Parathyroid adenoma (tissue), 2 donors: Measurements from ENCODE around the gene NDUFC2.
A peak's percentile ranks its signal among the peaks of the same experiment; 100 is the strongest.

ENCODE experiments used
- H2AFZ ChIP-seq: fragments of 300-600 bp; sonication (generic); one replicate; pipeline ENCODE4 v1.7.0; 2017; ENCODE audit warnings: antibody characterized with exemption, mild to moderate bottlenecking
- H3K27ac ChIP-seq: fragments of 300-600 bp; sonication (generic); one replicate; pipeline ENCODE4 v1.7.0; 2017
- H3K27me3 ChIP-seq: fragments of 300-600 bp; sonication (generic); one replicate; pipeline ENCODE4 v1.7.0; 2017; ENCODE audit warnings: low read length; ENCODE audit not compliant: control insufficient read depth, insufficient read depth
- H3K36me3 ChIP-seq: fragments of 300-600 bp; sonication (generic); one replicate; pipeline ENCODE4 v1.7.0; 2017; ENCODE audit warnings: low read length; ENCODE audit not compliant: control insufficient read depth, insufficient read depth
- H3K4me1 ChIP-seq: fragments of 300-600 bp; sonication (generic); one replicate; pipeline ENCODE4 v1.7.0; 2017; ENCODE audit warnings: control low read depth
- H3K4me2 ChIP-seq: fragments of 300-600 bp; sonication (generic); one replicate; pipeline ENCODE4 v1.7.0; 2017; ENCODE audit warnings: low read length
- H3K4me3 ChIP-seq: fragments of 300-600 bp; sonication (generic); one replicate; pipeline ENCODE4 v1.7.0; 2017; ENCODE audit warnings: low read depth, low read length
- H3K79me2 ChIP-seq: fragments of 300-600 bp; sonication (generic); one replicate; pipeline ENCODE4 v1.7.0; 2017; ENCODE audit warnings: control low read depth
- H3K9ac ChIP-seq: fragments of 300-600 bp; sonication (generic); one replicate; pipeline ENCODE4 v1.7.0; 2017; ENCODE audit warnings: mild to moderate bottlenecking
- H3K9me3 ChIP-seq: fragments of 300-600 bp; sonication (generic); one replicate; pipeline ENCODE4 v1.7.0; 2017; ENCODE audit warnings: low read length; ENCODE audit not compliant: control insufficient read depth
- TF ChIP-seq, protein P1 (sequence below): fragments of 300-600 bp; sonication (generic); IDR thresholded peaks from one replicate; pipeline ENCODE4 v1.7.0; 2017; ENCODE audit warnings: antibody characterized with exemption, mild to moderate bottlenecking
- donor health status: primary hyperparathyroidism.

The NDUFC2 gene

DNA sequence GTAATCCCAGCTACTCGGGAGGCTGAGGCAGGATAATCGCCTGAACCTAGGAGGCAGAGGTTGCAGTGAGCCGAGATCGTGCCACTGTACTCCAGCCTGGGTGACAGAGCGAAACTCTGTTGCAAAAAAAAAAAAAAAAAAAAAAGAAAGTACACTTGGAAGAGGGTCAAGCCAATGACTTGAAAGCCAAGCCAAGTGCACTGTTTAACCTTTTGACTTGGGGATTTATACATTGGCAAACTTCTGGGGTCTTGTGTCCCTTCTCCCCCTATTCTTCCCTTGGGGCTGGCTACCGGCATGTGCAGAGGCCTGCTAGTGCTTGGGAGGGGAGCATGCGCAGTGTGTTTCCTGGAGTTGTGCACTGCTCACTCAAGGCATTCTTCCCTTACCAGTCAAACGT is 30.3 kb downstream of the NDUFC2 start:
- no peaks in the 10 kb centered on the region for H3K79me2 ChIP-seq
- no peak overlapping the region for H3K4me3 ChIP-seq
- peak overlapping the region; percentile 72 for H2AFZ ChIP-seq
- H3K9me3 ChIP-seq = no peaks in the 10 kb centered on the region
- H3K36me3 ChIP-seq = no peaks in the 10 kb centered on the region
- peak overlapping the region; percentile 79 for H3K27ac ChIP-seq
- no peaks in the 10 kb centered on the region for H3K27me3 ChIP-seq
- TF ChIP-seq, protein P1, sequence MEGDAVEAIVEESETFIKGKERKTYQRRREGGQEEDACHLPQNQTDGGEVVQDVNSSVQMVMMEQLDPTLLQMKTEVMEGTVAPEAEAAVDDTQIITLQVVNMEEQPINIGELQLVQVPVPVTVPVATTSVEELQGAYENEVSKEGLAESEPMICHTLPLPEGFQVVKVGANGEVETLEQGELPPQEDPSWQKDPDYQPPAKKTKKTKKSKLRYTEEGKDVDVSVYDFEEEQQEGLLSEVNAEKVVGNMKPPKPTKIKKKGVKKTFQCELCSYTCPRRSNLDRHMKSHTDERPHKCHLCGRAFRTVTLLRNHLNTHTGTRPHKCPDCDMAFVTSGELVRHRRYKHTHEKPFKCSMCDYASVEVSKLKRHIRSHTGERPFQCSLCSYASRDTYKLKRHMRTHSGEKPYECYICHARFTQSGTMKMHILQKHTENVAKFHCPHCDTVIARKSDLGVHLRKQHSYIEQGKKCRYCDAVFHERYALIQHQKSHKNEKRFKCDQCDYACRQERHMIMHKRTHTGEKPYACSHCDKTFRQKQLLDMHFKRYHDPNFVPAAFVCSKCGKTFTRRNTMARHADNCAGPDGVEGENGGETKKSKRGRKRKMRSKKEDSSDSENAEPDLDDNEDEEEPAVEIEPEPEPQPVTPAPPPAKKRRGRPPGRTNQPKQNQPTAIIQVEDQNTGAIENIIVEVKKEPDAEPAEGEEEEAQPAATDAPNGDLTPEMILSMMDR = no peak
- H3K4me1 ChIP-seq = peaks cover 5% of the 10 kb centered on the region
- no peak overlapping the region for H3K9ac ChIP-seq
- no peak overlapping the region for H3K4me2 ChIP-seq

DNA sequence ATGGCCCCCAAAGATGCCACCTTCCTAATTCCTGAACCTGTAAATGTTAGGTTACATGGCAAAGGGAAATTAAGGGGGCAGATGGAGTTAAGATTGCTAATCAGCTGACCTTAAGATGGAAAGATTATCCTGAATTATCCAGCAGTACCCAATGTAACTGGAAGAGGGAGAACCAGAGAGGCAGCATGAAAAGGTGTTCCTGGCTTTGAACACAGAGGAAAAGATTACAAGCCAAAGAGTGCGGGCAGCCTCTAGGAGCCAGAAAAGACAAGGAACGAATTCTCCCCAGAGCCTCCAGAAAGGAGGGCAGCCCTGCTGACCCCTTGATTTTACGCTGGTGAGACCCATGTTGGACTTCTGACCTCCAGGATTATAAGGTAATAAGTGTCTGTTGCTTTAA is 31.1 kb downstream of the NDUFC2 start:
- peak overlapping the region; percentile 79 for H3K27ac ChIP-seq
- TF ChIP-seq, protein P1 = no peak
- no peak overlapping the region for H3K4me2 ChIP-seq
- H3K4me3 ChIP-seq = no peak overlapping the region
- H3K9ac ChIP-seq = no peak overlapping the region
- H3K79me2 ChIP-seq = no peaks in the 10 kb centered on the region
- peak overlapping the region; percentile 64 for H2AFZ ChIP-seq
- H3K36me3 ChIP-seq = no peaks in the 10 kb centered on the region
- peaks cover 5% of the 10 kb centered on the region for H3K4me1 ChIP-seq
- H3K9me3 ChIP-seq = no peaks in the 10 kb centered on the region
- no peaks in the 10 kb centered on the region for H3K27me3 ChIP-seq

DNA sequence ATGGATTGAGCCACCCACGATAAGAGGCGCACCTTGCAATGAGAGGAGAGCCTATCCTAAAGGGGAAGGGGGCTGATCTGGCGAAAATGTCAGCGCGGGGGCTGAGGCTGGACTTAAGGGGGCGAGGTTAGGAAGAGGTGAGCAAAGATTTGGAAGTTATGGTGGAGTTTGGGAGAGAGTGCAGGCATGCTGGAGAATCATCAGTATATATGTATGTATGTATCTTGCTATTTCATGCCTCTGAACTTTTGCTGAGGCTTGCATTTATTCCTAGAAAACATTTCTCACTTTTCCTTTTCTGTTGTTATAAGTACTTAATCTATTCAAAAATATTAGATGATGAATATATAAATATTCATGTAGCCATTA is 33.2 kb downstream of the NDUFC2 start:
- H3K9ac ChIP-seq = no peak overlapping the region
- H3K27ac ChIP-seq = peak overlapping the region; percentile 90
- TF ChIP-seq, protein P1 = no peak
- no peaks in the 10 kb centered on the region for H3K27me3 ChIP-seq
- H3K4me2 ChIP-seq = peak overlapping the region; percentile 64
- H3K4me3 ChIP-seq = peak overlapping the region; percentile 42
- H3K79me2 ChIP-seq = no peaks in the 10 kb centered on the region
- peak overlapping the region; percentile 82 for H2AFZ ChIP-seq
- H3K4me1 ChIP-seq = peaks cover 5% of the 10 kb centered on the region
- H3K36me3 ChIP-seq = no peaks in the 10 kb centered on the region
- H3K9me3 ChIP-seq = no peaks in the 10 kb centered on the region

DNA sequence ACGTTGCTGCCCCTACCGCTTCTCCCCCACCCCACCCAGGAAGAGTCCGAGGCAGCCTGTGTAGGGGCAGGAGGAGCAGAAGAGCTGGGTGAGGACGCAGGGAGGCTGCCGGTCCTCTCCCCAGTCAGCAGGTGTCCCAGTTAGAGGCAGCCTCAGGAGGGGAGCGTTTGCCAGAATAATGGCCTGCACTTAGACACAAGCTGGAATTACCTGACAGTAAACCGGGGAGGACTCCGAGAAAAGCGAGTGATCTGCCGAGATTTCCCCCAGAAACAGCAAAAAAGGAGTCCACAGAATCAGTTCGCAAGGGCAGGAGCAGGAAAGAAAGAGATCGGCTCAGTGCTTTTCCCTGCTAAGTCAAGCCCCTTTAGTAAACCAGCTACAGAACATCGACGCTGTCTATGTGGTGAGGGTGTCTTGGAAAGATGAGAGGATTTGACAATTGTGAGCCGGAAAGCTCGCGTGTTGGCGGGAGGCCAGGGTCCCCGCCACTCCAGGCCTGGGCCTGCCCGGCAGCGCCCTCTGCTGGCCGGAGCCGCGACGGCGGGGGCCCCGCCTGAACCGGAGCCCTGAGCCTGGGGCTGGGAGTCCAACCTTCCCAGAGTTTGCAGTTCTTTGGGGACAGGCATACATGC is 33.7 kb downstream of the NDUFC2 start:
- H3K4me1 ChIP-seq = peaks cover 5% of the 10 kb centered on the region
- no peaks in the 10 kb centered on the region for H3K36me3 ChIP-seq
- H3K9me3 ChIP-seq = no peaks in the 10 kb centered on the region
- peak overlapping the region; percentile 50 for H3K9ac ChIP-seq
- H3K4me3 ChIP-seq = peak overlapping the region; percentile 42
- H2AFZ ChIP-seq = peak overlapping the region; percentile 82
- H3K4me2 ChIP-seq = peak overlapping the region; percentile 64
- no peaks in the 10 kb centered on the region for H3K79me2 ChIP-seq
- TF ChIP-seq, protein P1 = peak; percentile 94
- no peaks in the 10 kb centered on the region for H3K27me3 ChIP-seq
- H3K27ac ChIP-seq = peak overlapping the region; percentile 90

DNA sequence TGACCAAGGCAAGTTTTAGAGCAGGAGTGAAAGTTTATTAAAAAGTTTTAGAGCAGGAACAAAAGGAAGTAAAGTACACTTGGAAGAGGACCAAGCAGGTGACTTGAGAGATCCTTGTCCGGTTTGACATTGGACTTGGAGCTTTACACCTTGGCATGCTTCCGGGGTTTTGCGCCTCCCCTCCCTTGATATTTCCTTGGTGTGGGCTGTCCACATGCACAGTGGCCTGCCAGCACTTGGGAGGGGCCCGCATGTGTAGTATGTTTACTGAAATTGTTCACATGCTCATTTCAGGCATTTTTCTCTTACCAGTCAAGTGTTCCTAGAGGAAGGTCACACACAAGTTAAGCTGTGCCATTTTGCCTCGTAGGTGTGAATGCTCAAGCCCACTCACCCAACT is 35.0 kb downstream of the NDUFC2 start:
- Histone ChIP-seq H2AFZ (no peak overlapping the region), H3K27ac (peak overlapping the region; percentile 90), H3K4me3 (no peak overlapping the region), H3K79me2 (no peaks in the 10 kb centered on the region), H3K4me1 (peaks cover 11% of the 10 kb centered on the region), H3K4me2 (no peak overlapping the region), H3K9me3 (no peaks in the 10 kb centered on the region), H3K36me3 (no peaks in the 10 kb centered on the region), H3K27me3 (no peaks in the 10 kb centered on the region), H3K9ac (no peak overlapping the region)
- TF ChIP-seq, protein P1 = no peak
